T47D (cell line): ENCODE data around the gene STK39.

Experiments used
- DNase-seq, 2 experiments: peaks; one replicate each; pipeline versions ENCODE4 v3.0.0 to v3.0.0-alpha.2; 2011 to 2012; ENCODE audit warnings: low read depth in 1 of 2, low spot score in 1 of 2
- JUND ChIP-seq: IDR thresholded peaks from 2 replicates; pipeline ENCODE4 v1.6.1; 2012; ENCODE audit warnings: low read depth
- in situ Hi-C: cut with HindIII; loops from 2 replicates; pipeline ENCODE4 v1.10.0; 2016; ENCODE audit warnings: low sequenced_read_pairs, low pct_unique_long_range_greater_than_20kb

STK39 gene

GRCh38 chr2:168182550-168183249 is 64.7 kb downstream of the STK39 start:
- TF ChIP-seq JUND: no peak
- DNase-seq: no peak
- in situ Hi-C loops: no loop called here

- TF ChIP-seq JUND: no peak
- DNase-seq: no peak
- in situ Hi-C loops: no loop called here
Measured at GRCh38 chr2:168181825-168182224, 65.6 kb downstream of the STK39 start.

- peak in 1 of 2 experiments; percentile 38 for DNase-seq
- in situ Hi-C loops: no loop called here
- TF ChIP-seq JUND: no peak
Measured at GRCh38 chr2:168180914-168181313, 66.5 kb downstream of the STK39 start.

- TF ChIP-seq JUND: no peak
- peak in 1 of 2 experiments; percentile 31 for DNase-seq
- in situ Hi-C loops: no loop called here
Measured at GRCh38 chr2:168180483-168180882, 66.9 kb downstream of the STK39 start.

GRCh38 chr2:168179592-168179991 is 67.8 kb downstream of the STK39 start:
- TF ChIP-seq JUND: no peak
- in situ Hi-C loops: no loop called here
- DNase-seq: no peak

DNA sequence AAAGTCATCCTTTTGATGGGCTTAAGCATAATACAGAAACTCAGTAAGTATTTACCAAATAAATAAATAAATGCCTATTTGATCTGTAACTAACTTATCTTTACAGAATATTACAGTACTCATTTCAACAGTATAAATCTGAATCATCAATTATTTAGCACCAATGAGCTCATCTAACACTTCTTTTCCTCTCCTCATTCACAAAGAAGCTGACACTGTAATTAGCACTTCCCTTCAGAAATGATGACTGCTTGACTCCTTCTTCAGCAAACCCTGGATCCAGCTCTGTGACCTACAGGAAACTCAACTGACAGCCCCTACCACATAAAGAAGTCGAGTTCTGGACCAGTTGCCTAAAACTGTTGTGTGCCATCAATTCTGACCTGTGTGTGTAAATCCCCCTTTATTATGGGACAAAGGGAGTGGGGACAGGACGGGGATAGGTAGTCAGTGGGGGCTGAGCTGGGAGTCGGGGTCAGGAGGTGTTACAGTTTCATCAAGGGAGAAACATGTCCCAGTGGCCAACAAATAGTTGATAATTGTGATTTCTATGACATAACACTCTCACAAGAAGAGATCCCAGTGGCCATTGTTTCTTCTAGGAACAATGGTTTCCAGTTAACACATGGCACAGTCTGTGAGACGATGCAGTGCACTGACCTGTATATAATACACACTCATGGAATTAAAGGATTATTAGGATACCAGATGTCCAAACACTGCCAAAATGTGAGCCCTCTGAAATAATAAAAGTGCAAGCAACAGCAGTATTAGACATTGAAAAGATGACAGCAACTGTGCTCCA is 68.7 kb downstream of the STK39 start:
- no peak for DNase-seq
- no peak for TF ChIP-seq JUND

GRCh38 chr2:168176402-168176801 is 71.0 kb downstream of the STK39 start:
- TF ChIP-seq JUND: no peak
- no peak for DNase-seq
- in situ Hi-C loops: no loop called here

More for the DNA sequence above, 68.7 kb downstream of the STK39 start:
- in situ Hi-C loops: no loop called here

DNA sequence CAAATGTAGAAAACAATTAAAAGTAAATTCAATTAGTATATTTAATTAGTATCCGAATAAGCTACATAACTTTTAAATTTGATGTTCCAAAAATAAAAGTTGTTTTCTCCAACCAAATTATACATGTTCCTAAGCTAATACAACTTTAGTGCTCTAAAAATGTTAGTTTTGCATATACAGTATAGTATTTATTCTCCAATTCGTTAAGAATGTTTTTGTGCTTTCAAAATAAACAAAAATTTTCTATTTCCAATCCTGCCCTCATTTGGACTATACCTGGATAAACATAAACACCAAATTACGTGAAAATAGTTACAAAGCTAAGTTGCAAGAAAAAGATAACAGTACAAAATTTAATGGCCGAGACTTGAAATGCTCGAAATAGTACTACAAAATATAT is 71.9 kb downstream of the STK39 start:
- DNase-seq: no peak
- in situ Hi-C loops: no loop called here
- no peak for TF ChIP-seq JUND

GRCh38 chr2:168174756-168175155 is 72.6 kb downstream of the STK39 start:
- in situ Hi-C loops: no loop called here
- TF ChIP-seq JUND: no peak
- DNase-seq: no peak

DNA sequence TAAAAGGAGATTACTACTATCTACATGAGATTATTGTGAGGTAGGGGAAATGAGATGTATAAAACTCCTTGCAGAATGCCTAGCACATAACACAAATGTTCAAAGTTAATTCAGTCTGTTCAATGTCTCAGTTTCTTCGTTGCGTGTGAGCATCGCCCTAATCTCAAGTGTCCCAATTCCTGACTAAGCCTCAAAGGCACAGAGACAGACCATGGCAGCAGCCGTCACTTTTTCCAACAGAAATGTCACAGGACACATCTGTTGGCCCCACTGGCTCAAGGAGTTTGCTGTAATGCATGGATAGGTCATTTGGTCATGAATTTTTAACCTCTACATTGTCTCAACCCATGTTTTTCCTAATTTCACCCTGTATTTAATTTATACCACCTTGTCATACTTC is 75.3 kb downstream of the STK39 start:
- in situ Hi-C loops: no loop called here
- no peak for DNase-seq
- no peak for TF ChIP-seq JUND

- no peak for TF ChIP-seq JUND
- no peak for DNase-seq
- in situ Hi-C loops: no loop called here
Measured at GRCh38 chr2:168171059-168171762, 76.2 kb downstream of the STK39 start.

DNA sequence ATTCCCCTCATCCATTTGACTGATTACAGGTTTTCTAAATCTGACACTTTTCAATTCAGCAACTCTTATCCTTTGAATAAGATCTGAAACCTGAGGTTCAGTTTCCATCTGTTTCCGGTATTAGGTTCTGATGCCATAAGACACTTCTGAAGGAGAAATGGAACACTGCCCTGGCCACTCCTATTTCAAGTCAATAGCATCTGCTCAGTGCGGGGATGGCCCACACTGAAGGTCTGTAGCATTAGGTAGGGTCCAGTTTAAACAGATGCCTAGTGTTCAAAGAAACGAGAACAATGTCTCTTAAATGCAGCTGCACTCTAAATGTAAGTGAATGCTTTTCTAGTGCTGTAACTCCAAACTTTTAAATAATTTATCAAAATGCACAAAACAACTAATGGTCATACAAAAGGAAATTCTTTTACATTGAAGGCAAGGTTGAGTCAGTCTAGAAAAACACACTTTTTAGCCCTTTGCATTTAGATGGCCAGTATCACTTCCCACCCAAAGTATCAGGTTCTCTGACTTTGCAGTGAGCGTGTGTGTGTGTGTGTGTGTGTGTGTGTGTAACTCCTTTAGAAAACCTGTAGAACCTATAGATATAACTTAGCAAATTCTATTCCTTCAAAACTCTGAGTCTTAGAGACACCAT is 78.2 kb downstream of the STK39 start:
- no peak for DNase-seq
- no peak for TF ChIP-seq JUND
- in situ Hi-C loops: no loop called here
